OCI-LY7 (cell line): ENCODE data around the gene C2. TPM values are rescaled to one million over a fixed set of nuclear protein-coding genes. Genes with fewer than 3 reads are reported as not detected.

Source experiments
- BruUV-seq: library from RNA; stranded (reverse); fragments of 400-500 nt; replicated peaks from 2 replicates; lab custom pipeline; 2021; lab: Mats Ljungman, UMichigan
- CTCF ChIA-PET: fragments of 300-600 bp; sonication (Branson Sonifier 250); formaldehyde crosslinking; loops from one replicate; lab custom pipeline; 2022; ENCODE audit warnings: antibody characterized with exemption; ENCODE audit not compliant: unreplicated experiment; lab: Charles Lee
- POLR2A ChIA-PET: fragments of 300-600 bp; sonication (Branson Sonifier 250); formaldehyde crosslinking; loops from one replicate; lab custom pipeline; 2022; ENCODE audit warnings: antibody characterized with exemption; lab: Charles Lee
- DNase-seq: peaks from one replicate; pipeline ENCODE4 v3.0.0-alpha.2; 2015; ENCODE audit warnings: low spot score
- H2AFZ ChIP-seq: fragments of 200-600 bp; sonication (generic), shearing (Covaris generic); 2 replicates; pipeline ENCODE4 v1.6.1; 2014; ENCODE audit warnings: mild to moderate bottlenecking, antibody characterized with exemption, low read length, moderate library complexity
- H3K27ac ChIP-seq: fragments of 200-600 bp; sonication (generic); 2 replicates; pipeline ENCODE4 v1.5.1; 2014; ENCODE audit warnings: mixed run types, low read depth, mild to moderate bottlenecking, moderate library complexity, low read length, inconsistent platforms; ENCODE audit not compliant: poor library complexity, severe bottlenecking
- H3K36me3 ChIP-seq: fragments of 200-600 bp; sonication (generic); 2 replicates; pipeline ENCODE4 v1.6.1; 2014; ENCODE audit warnings: mild to moderate bottlenecking, antibody characterized with exemption, low read length, moderate library complexity, mixed read lengths; ENCODE audit not compliant: insufficient read depth
- H3K4me1 ChIP-seq: fragments of 200-600 bp; sonication (generic); 2 replicates; pipeline ENCODE4 v1.5.1; 2014; ENCODE audit warnings: mild to moderate bottlenecking, low read length; ENCODE audit not compliant: insufficient read depth, poor library complexity, severe bottlenecking
- H3K4me2 ChIP-seq: fragments of 200-600 bp; sonication (generic); 2 replicates; pipeline ENCODE4 v1.6.1; 2014; ENCODE audit warnings: mild to moderate bottlenecking, low read length
- H3K4me3 ChIP-seq: fragments of 200-600 bp; sonication (generic); 2 replicates; pipeline ENCODE4 v1.5.1; 2014; ENCODE audit warnings: mild to moderate bottlenecking, low read depth, low read length; ENCODE audit not compliant: poor library complexity, severe bottlenecking
- H3K79me2 ChIP-seq: fragments of 200-600 bp; sonication (generic); 2 replicates; pipeline ENCODE4 v1.6.1; 2016; ENCODE audit warnings: low read depth, mild to moderate bottlenecking, low read length, moderate library complexity, mixed read lengths; ENCODE audit not compliant: insufficient read depth
- H3K9me2 ChIP-seq: fragments of 200-600 bp; sonication (generic); 2 replicates; pipeline ENCODE4 v1.6.1; 2016; ENCODE audit warnings: mild to moderate bottlenecking, low read length, mixed read lengths; ENCODE audit not compliant: insufficient read depth
- H3K9me3 ChIP-seq: fragments of 200-600 bp; sonication (generic); 2 replicates; pipeline ENCODE4 v1.6.1; 2014; ENCODE audit warnings: mild to moderate bottlenecking, mixed run types, low read length, mixed read lengths
- H4K20me1 ChIP-seq: fragments of 200-600 bp; sonication (generic); 2 replicates; pipeline ENCODE4 v1.6.1; 2014; ENCODE audit warnings: mild to moderate bottlenecking, antibody characterized with exemption, low read length, moderate library complexity, mixed read lengths; ENCODE audit not compliant: insufficient read depth
- EZH2phosphoT487 ChIP-seq: fragments of 200-600 bp; sonication (generic); IDR thresholded peaks from 2 replicates; pipeline ENCODE4 v1.6.1; 2018; ENCODE audit warnings: low read depth, borderline replicate concordance, mild to moderate bottlenecking, mixed run types, antibody characterized with exemption, low read length, moderate library complexity, mixed read lengths
- intact Hi-C: fragments of 100-400 bp; cut with micrococcal nuclease; formaldehyde crosslinking; loops from one replicate; pipeline ENCODE4 v1.10.0; 2022; ENCODE audit not compliant: unreplicated experiment
- total RNA-seq, 2 experiments: library from RNA; depleted of rRNA in 1 of 2; stranded (reverse); fragments of >200 nt in 1 of 2; shearing (Covaris generic) in 1 of 2; gene quantifications; 2 replicates each; pipeline ENCODE4 v1.2.3, GENCODE V29; 2014 to 2022
- TF ChIP-seq, protein P1 (sequence below): fragments of 200-600 bp; sonication (generic); conservative IDR thresholded peaks from 2 replicates; pipeline ENCODE4 v1.5.1; 2014; ENCODE audit warnings: mild to moderate bottlenecking, antibody characterized with exemption, low read length, moderate library complexity, mixed read lengths

C2 gene
- total RNA-seq, 2 experiments from 2014 or later, result 3.4 to 4.4 TPM

GRCh38 chr6:31889331-31889972 is 38.1 kb upstream of the C2 start:
- H3K79me2 ChIP-seq, result no peaks in the 10 kb centered on the region
- TF ChIP-seq, protein P1, sequence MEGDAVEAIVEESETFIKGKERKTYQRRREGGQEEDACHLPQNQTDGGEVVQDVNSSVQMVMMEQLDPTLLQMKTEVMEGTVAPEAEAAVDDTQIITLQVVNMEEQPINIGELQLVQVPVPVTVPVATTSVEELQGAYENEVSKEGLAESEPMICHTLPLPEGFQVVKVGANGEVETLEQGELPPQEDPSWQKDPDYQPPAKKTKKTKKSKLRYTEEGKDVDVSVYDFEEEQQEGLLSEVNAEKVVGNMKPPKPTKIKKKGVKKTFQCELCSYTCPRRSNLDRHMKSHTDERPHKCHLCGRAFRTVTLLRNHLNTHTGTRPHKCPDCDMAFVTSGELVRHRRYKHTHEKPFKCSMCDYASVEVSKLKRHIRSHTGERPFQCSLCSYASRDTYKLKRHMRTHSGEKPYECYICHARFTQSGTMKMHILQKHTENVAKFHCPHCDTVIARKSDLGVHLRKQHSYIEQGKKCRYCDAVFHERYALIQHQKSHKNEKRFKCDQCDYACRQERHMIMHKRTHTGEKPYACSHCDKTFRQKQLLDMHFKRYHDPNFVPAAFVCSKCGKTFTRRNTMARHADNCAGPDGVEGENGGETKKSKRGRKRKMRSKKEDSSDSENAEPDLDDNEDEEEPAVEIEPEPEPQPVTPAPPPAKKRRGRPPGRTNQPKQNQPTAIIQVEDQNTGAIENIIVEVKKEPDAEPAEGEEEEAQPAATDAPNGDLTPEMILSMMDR, result no peak
- no peak for TF ChIP-seq EZH2phosphoT487
- ChIA-PET CTCF (interaction anchor here (1.4 kb wide), 1 partner anchor 9 kb away, joined by 4 read pairs; no protein-coding TSS in a partner anchor), POLR2A (interaction anchor here (0.6 kb wide), 1 partner anchor 1172 kb away, joined by 4 read pairs; no protein-coding TSS in a partner anchor)
- no peaks in the 10 kb centered on the region for H3K9me3 ChIP-seq
- H3K4me1 ChIP-seq, result no peaks in the 10 kb centered on the region
- no peak overlapping the region for H2AFZ ChIP-seq
- no peak overlapping the region for H3K4me3 ChIP-seq
- H3K9me2 ChIP-seq, result no peaks in the 10 kb centered on the region
- peaks cover 91% of the 10 kb centered on the region for H3K36me3 ChIP-seq
- no peak overlapping the region for H3K4me2 ChIP-seq
- intact Hi-C loops, result no loop called here
- H4K20me1 ChIP-seq, result no peaks in the 10 kb centered on the region
- H3K27ac ChIP-seq, result no peak overlapping the region
- no TSS peak for BruUV-seq
- DNase-seq, result no peak

- no peak overlapping the region for H2AFZ ChIP-seq
- H3K4me2 ChIP-seq, result no peak overlapping the region
- peaks cover 11% of the 10 kb centered on the region for H3K4me1 ChIP-seq
- no peak for DNase-seq
- H3K4me3 ChIP-seq, result no peak overlapping the region
- no peak overlapping the region for H3K27ac ChIP-seq
- BruUV-seq, result no TSS peak
- CTCF ChIA-PET, result no interaction called here
- H3K79me2 ChIP-seq, result peaks cover 8% of the 10 kb centered on the region; the same call in 1 of the 2 replicates
- no peaks in the 10 kb centered on the region for H3K9me2 ChIP-seq
- H3K9me3 ChIP-seq, result no peaks in the 10 kb centered on the region
- H3K36me3 ChIP-seq, result peaks cover 77% of the 10 kb centered on the region
- no peak for TF ChIP-seq EZH2phosphoT487
- TF ChIP-seq, protein P1, result no peak
- POLR2A ChIA-PET, result no interaction called here
- intact Hi-C loops, result loop anchor here (10.0 kb wide), 1 partner anchor 208 kb away; the partner anchor contains the start of gene LY6G5C
- H4K20me1 ChIP-seq, result no peaks in the 10 kb centered on the region
These were observed 34.7 kb upstream of the C2 start for GRCh38 chr6:31892821-31893220.

DNA sequence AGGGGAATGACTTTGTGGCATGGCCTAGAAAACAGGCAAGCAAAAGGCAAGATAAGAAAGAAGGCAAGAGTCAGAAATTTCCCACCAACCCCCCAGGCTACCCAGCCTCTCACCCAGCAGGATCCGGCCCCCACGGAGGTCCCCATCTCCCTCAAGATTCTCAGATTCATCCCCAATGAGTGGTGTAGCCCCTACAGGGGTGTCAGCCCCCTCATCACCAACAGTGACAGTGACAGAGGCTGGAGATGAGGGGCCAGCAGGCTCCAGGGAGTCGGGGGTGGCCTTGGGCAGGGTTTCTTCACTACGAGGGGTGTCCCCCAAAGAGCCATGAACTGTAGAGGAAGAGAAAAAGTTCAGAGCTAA is 31.0 kb upstream of the C2 start:
- TF ChIP-seq, protein P1, result no peak
- no peak for TF ChIP-seq EZH2phosphoT487
- BruUV-seq, result no TSS peak
- Histone ChIP-seq H3K4me2 (peak overlapping the region; percentile 86), H3K36me3 (peaks cover 44% of the 10 kb centered on the region), H2AFZ (no peak overlapping the region), H3K4me1 (peaks cover 33% of the 10 kb centered on the region), H3K4me3 (peak overlapping the region; percentile 79), H4K20me1 (no peaks in the 10 kb centered on the region), H3K9me3 (no peaks in the 10 kb centered on the region), H3K79me2 (peaks cover 12% of the 10 kb centered on the region; the same call in 1 of the 2 replicates), H3K9me2 (no peaks in the 10 kb centered on the region), H3K27ac (peak overlapping the region; percentile 36)
- no peak for DNase-seq
- intact Hi-C loops, result loop anchor here (2.0 to 10.0 kb wide), 2 partner anchors 64 to 212 kb away; partner anchors contain the start of gene LY6G5C
- CTCF ChIA-PET, result no interaction called here
- POLR2A ChIA-PET, result interaction anchor here (0.8 kb wide), 1 partner anchor 21 kb away, joined by 3 read pairs; no protein-coding TSS in a partner anchor
